Stimulated activated CD8-positive, alpha-beta memory T cell treated with anti-CD3 and anti-CD28 coated beads, Interleukin-12 subunit alpha, Interleukin-12 subunit beta, amount 100 ng/mL, for 1 hour (primary cell): ENCODE measurements around the gene GHR.

Experiments used
- DNase-seq: peaks from one replicate; pipeline ENCODE4 v3.0.0-alpha.2; 2020; ENCODE audit warnings: low read depth

Gene GHR

DNA sequence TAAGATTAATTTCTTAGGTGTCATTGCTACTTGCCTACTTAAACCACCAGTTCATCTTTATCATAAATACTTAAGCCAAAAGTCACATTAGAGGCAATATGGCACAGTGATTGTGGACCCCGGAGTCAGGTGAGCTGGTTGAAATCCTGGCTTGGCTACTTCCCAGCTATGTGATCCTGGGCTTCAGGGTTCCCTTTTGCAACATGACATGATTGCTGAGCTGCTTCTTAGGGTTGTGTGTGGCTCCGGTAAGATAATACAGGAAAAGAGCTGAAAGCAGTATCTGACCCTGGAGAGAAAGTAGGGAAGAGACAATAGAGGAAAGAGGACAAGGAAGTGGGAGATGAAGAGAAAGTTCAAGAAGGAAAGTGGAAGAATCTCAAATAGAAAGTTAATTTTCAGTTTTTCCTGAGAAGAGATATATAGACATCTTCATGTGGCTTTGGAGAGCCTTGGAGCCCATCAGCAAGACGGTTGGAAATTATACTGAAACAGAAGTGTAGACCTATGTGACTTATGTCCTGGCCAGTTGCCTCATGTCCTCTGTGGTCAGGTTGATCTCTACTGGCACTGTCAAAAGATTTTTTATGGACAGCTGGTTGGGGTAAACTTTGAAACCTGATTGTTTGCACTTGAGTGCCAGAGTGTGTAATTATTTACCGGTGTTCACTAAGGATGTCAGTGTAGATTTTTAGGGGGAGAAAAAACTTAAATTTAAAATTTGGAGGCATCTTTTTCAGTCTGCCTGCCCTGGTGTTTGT, 93.2 kb downstream of the GHR start:
- DNase-seq: no peak

- DNase-seq: no peak
Observed at GRCh38 chr5:42517164-42517563, 93.9 kb downstream of the GHR start.

GRCh38 chr5:42518595-42519221, 95.5 kb downstream of the GHR start:
- DNase-seq: no peak

GRCh38 chr5:42520203-42520602, 97.0 kb downstream of the GHR start:
- DNase-seq: no peak

- DNase-seq: no peak
Observed at GRCh38 chr5:42520957-42521356, 97.7 kb downstream of the GHR start.

- DNase-seq: no peak
Observed at GRCh38 chr5:42521406-42521805, 98.2 kb downstream of the GHR start.

DNA sequence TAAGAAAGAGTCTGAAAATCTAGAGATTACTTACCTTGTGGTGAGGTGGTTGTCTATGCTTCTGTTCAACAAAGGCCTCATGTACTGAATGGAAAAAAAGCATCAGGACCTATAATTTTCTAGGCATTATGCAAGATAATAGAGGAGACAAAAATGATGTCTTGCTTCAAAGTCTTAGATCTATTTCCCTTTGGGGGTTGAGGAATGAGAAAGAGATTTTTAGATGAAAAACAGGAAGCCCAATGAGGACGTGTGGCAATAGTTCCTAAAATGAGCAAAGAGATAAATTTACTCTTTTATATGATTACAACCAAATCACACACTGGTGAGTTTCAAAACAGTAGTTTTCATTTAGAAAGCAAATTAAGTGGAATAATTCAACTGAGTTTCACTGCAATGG, 99.5 kb downstream of the GHR start:
- DNase-seq: no peak

DNA sequence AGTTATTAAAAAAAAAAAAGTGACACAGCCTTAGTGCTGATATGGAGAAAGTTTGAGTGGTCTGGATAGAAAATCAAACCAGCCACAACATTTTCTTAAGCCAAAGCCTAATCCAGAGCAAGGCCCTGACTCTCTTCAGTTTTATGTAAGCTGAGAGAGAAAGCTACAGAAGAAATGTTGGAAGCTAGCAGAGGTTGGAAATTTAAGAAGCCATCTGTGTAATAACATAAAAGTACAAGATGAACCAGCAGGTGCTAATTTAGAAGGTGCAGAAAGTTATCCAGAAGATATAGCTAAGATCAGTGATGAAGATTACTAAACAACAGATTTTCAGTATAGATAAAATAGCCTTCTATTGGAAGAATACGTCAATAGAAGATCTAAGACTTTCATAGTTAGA, 102.9 kb downstream of the GHR start:
- DNase-seq: no peak

GRCh38 chr5:42531611-42532010, 108.4 kb downstream of the GHR start:
- no peak for DNase-seq

GRCh38 chr5:42542106-42542505, 118.9 kb downstream of the GHR start:
- DNase-seq: no peak

- DNase-seq: no peak
Observed at GRCh38 chr5:42543774-42544173, 120.5 kb downstream of the GHR start.

DNA sequence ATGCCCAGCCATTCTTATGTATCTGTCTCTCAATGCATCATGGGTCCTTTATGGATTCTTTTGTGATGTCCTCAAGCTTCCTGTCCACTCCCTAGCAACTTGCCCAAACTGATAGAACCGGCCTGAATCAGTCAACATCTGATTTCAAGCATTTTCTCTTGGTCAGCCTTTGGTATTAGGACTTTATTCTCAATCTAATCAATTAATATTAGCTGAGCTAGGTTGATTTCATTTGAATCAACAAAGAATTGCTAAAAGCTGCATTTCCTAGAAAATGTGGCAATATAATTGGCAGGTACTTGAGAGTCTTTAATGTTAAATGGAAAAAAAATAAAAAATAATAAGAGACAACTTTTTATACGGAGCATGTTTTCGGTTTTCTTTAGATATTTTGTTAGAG, 121.8 kb downstream of the GHR start:
- DNase-seq: no peak

DNA sequence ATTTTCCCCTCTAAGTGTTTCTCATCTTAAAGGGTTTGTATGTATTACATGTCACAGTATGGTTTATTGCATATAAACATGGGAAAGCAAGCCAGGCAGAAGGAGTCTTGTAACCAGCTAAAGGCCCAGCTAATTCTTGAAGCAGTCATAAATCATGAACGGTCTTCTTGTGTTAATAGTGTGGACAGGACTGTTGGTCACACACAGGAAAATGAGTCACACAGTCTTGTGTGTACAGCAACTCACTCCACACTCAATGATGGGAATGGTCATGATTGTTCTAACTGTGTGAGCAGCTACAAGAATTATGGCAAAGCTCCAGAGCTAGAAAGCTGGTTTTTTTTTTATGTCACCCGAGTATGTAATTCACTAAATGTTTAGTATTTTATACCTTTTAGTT, 123.9 kb downstream of the GHR start:
- no peak for DNase-seq

GRCh38 chr5:42547894-42548293, 124.7 kb downstream of the GHR start:
- no peak for DNase-seq

GRCh38 chr5:42552597-42552996, 129.4 kb downstream of the GHR start:
- no peak for DNase-seq

GRCh38 chr5:42553461-42553860, 130.2 kb downstream of the GHR start:
- no peak for DNase-seq

DNA sequence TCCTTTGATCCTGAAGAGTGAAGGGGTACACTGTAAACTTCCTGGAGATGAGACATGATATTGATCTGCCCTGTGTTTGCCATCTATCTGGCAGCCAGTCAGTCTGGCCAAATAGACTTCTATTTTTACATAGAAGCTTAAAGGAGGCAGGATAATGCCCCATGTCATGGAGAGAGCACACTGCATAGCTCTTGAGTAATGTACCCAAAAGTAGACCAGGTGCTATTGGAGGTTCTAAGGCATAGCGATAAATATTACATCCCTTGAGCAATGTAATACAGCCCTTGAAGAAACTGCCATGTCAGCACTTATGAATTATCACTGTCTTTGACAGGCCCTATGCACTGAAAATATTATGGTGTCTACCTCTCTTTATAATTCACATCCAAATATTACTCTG, 131.8 kb downstream of the GHR start:
- no peak for DNase-seq

- no peak for DNase-seq
Observed at GRCh38 chr5:42555797-42556196, 132.6 kb downstream of the GHR start.

GRCh38 chr5:42557689-42558088, 134.4 kb downstream of the GHR start:
- DNase-seq: no peak

DNA sequence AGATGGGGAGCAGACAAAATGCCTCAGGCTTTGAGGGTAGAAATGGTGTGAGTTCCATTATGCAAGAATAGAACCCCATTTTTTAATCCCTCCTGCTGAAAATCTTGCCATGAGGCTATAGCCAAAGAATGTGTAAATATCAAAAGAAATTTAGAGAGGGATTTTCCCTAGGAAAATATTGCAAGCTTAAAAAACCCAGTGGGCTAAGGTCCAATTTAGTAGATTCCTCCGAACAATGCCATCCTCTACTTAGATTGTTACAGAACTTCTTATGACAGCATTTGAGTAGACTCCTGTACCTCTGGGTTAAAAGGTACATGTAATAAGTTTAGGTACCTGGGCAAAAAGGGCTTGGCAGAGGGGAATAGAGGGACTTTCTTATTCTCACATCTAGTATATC, 138.4 kb downstream of the GHR start:
- DNase-seq: no peak

- no peak for DNase-seq
Observed at GRCh38 chr5:42564689-42565356, 141.6 kb downstream of the GHR start.

DNA sequence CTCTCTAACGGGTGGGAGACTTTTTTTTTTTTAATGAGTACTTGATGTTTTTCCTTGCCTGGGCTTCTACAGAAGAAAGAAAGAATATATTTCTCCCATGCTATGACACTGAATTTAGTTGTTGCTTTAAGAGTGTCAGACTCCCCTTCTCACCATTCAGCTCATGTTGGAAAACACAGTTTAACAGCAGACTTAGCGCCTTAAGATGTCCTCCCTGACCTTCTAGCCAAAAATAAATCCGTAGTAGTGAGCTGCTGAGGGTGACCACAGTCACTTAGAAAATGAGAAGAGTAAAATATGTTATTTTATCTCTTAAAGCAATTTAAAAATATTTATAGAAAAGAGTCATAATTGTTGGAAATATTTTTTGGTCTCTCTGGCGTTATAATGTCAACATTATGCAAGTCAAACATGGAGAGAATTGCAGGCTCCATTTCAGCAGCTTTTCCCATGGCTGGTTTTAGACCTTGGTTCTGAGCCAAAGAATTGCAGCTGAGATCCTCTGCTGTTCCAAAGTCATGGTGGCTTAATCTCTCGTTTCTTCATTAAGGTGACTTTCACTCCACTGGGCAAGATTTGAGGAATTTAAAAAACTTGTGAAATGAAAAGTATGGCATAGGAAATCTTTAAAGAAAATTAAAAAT, 143.5 kb downstream of the GHR start:
- DNase-seq: no peak

DNA sequence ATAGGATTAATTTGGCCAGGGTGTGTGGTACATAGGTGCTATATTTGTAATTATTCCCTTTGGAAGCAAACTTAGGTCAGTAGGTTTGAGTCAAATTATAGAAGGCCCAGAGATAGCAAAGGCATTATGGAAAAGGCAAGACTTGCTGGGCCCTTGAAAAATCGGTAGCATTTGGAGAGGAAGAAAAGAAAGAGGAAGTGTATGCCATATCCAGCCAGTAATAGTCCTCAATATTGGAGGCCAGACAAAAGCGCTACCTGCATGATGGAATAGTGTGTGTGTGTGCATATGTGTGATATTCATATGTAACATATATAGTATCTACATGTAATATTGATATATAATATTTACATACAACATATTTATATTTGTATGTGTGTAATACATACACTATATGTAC, 146.1 kb downstream of the GHR start:
- no peak for DNase-seq
